GM21367 (cell line): ENCODE data around the gene ASIC2.

Source experiments
- ATAC-seq: cut with Tn5 transposase; IDR thresholded peaks from one replicate; pipeline ENCODE4 v1.9.1; 2021; ENCODE audit not compliant: unreplicated experiment

ASIC2 gene

DNA sequence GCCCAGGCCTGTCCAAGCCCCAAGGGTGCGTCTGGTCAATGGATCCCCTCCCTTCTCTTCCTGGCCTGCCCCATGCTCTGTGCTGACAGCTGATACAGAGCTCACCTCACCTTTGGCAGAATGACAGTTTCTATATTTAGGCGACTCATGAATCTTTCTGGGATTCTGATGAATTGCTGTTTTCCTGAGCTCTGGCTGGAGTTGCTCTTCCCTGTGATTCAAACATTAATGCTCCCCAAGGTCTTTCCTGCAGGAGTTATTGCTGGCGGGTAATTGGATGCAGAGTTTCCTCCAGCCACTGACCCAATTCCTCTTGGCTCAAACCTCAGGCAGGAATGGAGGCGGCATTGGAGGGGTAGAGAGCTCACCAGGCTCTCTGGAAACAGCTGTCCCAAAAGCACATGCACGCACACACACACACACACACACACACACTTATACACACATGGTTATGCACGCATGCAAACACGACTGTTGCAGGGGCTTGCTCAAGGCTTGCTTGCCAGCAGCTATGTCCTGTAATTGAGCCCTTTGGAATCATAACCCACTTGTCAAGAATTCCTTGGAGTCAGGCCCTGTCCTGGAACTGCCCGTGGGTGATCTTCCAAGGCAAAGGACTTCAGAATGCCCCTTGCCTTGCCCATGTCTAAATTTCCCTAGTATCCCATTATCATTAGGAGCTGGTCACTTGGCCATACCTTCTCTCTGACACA lies 128.8 kb downstream of the ASIC2 start:
- no peak for ATAC-seq

DNA sequence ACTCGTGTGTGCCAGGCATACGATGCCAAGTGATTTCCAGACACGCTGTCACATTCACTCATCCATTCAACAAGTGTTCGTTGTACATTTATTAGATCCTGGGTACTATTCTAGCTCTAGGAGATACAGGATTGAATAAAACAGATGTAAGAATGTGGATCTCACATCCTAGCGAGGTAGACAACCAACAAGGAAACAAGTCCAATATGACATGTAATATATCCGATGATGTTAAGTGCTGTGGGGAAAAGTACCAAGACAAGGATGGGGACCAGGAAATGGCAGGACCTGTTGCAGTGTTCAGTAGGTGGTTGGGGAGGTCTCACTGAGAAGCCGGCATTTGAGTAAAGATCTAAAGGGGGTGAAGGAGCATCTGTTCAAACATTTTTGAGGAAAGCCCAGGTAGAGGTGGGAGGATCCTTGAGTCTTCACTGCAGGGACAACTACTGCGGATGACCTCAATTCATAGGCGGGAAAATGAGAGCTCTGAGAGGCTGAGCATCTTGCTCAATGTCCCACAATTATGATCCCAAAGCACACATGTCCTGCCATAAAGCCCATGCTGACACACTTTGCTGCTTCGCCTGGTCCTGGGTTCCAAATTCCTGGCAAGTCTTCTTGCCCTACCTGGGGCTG lies 129.4 kb downstream of the ASIC2 start:
- no peak for ATAC-seq

DNA sequence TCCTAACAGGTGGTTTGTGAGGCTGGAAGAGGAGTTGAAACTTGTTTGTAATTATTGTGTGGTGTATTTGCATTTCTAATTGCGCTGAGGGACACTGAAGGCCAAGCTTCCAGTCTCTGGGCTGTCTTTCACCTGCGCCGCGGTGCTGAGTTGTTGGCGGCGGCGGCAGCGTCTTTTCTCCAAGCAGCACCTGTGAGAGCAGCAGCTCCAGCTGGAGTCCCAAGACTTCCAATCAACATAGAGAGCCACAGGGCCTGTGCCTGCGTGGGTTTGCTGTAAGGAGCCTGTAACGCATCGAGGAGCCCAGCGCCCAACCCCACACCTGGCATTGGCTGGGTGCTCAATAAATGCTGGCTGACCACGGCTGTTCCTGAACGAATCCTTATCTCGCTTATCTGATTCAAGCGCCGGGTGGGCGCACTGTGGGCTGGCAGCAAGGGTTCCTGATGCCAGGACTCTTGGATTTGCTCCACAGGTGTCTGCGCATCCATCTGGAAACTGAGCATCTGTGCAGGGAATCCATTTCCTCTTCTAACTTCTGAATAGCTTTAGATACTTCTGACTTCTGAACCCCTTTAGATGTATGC lies 138.1 kb downstream of the ASIC2 start:
- ATAC-seq, result no peak

DNA sequence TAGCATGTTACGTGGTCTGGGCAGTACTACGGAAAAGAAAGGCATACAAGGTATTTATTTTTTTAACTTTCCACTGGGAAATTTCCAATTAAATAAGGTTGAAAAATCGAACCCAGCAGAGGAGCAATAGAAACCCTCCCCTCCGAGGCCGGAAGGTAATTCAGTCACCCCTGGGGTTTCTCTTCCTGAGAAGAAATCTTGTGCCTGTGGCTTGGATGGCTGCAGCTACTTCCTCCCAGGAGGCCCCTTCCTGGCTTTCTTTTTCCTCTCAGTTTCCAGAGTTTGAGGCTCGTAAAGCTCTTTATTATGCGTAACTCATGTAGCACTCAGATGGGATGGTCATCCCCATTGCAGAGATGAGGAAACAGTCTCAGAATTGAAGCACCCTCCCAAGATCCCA lies 140.3 kb downstream of the ASIC2 start:
- no peak for ATAC-seq

DNA sequence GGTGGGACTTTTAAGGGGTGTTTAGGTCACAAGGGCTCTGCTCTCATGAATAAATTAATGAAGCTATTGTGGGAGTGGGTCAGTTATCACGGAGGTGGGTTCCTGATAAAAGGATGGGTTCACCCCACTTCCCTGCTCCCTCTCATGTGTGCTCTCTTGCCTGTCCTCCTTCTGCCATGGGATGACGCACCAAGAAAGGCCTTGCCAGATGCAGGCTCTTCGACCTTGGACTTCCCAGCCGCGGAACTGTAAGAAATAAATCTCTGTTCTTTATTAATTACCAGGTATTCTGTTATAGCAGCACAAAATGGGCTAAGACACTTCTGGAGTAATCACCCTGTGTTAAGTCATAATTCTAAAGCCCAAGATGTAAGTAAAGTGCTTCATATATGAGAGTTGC lies 141.5 kb downstream of the ASIC2 start:
- ATAC-seq, result no peak

DNA sequence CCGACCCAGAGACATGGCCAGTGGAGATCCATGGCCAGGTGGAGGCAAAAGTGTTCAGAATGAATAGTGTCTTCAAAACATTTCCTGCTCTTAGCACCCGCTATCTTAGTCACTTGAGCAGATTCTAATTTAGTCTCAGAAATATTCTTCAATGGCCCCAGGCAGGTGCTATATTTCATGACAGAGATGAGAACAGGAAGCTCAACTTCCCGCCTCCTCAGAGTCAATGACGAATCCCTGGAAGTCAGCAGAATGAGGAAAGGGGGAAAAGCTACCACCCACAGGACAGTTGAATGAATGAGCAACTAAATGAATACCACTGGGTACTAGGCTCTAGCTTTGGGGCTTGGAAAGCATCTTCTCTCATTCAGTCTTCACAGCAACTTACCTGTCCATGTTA lies 147.2 kb downstream of the ASIC2 start:
- no peak for ATAC-seq

DNA sequence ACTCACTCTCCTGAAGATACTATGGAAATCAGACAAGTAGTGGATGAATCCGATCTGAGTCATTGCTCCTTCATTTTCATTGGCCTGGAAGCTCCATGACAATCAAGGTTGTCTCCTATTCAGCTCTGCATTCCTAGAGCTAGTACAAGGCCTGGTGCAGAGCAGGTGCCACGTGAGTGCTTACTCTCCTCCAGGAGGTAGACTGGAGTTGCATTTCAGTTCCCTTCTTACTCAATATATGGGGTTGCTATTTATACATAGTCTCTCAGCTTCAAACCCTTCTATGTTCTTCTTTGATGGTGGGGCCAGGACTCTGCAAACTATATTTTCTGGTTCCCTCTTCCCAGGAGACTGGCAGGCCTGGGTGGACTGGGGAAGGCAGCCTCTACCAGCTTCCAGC lies 148.3 kb downstream of the ASIC2 start:
- no peak for ATAC-seq

DNA sequence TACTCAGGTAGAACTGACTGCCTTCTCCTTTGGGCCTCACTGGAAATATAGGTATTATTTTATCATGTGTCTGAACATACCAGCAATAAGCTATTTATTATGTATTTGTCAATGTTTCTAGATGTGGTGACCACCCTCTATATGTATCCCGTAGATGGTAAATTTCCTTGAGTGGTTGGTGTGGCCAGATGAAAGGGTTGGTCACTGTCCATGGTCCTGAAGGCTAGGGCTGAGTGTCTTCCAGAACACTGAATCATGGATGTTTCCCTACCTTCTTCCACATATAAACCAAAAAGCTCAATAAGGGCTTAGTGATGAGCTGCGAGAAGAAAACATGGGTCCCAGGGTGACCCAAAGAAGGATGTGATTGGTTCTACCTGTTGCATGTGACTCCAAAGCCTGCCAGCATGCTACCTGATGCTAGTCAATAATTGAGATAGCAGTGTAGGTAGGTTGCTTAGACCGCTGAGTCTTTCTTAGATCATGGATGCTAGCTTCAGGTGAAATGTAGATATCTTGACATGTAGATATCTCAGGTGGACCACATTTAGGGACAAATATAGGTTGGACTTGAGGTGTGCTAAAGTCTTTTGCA lies 150.3 kb downstream of the ASIC2 start:
- no peak for ATAC-seq

DNA sequence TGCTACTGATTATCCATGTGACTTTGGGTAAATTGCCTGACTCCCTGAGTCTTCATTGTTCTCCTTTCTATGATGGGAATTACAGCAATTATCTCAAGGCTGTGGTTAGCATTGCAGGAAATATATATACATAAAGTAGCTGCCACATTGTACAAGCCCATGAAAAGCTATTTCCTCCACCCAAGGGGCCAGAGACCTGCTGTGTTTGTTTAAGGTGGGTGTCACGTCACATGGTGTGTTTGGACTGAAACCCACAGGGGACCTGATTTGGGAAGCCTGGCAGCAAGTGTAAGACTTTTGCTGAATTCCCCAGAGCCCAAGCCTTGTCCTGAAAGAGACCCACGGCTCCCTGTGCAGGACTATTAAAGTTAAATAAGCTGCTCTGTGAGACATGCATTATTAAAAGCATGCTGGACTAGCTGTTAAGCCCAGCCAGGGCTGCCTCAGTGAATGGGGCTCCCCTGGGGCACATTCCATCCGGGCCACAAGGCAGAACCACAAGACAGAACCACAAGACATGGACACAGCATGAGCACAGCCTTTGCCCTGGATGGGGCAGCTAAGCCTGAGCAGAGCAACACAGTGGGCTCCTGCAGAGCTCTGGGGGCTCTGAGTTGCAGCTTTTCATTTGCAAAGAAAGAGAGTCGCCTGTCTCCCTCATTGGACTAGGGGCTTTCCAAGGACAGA lies 152.5 kb downstream of the ASIC2 start:
- ATAC-seq, result no peak

DNA sequence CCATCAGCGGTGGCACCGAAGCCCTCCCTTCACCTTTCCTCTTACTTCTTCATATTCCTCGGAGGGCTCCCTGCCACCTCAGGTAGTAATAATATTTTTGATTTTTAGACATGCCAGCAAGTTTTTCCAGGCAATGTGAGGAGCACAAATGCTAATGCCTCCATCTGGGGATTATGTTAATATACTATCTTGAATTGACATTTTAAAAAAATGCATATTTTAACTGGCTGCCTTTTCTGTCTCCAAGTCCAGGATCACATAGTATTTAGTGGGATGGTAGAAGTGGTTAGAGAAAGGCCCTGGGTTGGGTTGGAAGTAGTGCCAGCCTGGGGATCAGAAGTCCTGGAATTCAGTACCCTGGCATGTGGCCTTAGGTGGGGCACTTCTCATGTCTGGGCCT lies 154.5 kb downstream of the ASIC2 start:
- ATAC-seq, result no peak

DNA sequence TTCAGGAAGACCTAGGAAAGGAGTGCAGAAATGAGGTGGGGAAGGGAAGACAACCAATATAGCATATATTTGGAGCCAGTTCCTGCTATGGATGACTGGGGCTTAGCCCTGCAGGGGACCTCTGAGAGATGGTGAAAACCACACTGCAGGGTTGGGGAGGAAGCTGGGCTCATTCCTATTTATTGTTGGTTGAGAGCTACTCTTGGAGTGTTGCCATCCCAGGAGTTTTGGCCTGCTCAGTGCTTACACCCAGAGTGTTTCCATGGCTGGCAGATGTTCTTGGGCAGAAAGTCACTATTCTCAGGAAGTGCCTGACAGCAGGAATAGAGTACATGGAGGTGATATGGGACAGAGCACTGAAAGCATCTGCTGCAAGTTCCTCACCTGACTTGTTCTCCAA lies 155.7 kb downstream of the ASIC2 start:
- no peak for ATAC-seq

DNA sequence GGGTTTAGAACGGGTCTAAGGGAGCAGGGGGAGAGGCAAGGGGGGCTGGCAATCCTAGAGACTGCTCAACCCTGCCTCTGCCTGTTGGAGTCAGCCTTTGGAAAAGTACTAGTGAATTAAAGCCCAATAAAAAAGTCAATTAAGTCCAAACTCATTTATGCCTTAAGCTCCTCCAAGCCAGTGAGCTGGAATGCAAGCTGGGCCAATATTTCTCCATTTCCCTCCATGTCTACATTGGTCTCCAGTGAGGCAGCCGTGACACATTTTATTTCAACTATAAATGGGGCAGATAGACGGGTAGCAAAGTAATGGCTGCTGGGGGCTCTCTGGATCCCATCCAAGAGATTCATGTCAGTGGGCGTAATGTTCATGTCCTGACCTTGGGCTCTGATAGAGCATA lies 157.4 kb downstream of the ASIC2 start:
- ATAC-seq, result no peak

DNA sequence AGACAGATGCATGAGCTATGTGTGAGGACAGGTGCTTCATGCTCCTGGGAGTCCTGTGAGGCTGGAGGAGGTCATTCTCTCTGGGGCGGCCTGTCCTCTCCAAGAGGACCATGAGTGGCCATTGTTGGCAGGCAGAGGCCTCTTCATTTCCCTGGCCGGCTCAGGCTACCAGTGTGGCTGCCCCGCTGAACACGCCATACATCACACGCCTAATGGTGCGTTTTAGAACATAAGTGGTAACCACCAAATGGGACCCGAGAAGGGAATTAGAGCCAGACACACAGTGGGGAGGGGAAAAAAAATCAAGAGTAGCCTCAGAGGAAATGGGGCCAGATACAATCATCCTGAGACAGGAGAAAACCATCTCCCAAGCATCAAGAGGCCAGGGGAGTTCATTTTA lies 161.5 kb downstream of the ASIC2 start:
- no peak for ATAC-seq

DNA sequence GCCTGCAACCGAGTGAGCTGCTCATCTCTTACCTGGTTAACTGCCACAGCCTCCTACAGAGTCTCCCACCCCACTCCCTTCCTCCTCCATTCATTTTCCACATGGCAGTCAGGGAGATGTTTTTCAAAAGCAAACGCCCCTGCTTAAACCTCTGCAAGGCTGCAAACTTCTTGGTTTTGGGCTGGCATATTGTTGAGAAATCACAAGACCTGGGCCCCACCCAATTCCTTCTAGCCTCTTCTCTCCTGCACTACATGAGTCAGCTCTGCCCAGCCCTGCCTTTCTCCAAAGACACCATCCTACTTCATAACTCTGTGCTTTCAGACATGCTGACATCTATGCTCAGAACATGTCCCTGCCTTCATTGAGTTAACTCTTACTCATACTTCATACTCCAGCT lies 165.4 kb downstream of the ASIC2 start:
- no peak for ATAC-seq

DNA sequence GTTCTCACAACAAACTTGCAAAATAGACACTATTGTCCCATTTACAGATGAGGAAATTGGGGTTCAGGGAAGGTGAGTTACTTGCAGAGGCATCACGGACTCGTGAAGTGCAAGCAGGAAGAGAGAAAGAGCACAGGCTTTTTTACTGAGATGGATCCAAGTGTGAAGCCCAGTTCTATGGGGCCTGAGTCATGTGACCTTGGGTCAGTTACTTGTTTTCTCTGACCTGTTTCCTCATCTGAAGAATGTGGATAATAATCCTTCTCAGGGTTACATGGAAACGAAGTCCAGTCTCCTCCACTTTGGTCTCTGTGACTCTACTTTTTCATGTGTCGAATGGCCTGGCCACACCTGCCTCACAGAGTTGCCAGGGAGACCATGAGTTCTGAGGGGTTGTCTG lies 167.0 kb downstream of the ASIC2 start:
- no peak for ATAC-seq

DNA sequence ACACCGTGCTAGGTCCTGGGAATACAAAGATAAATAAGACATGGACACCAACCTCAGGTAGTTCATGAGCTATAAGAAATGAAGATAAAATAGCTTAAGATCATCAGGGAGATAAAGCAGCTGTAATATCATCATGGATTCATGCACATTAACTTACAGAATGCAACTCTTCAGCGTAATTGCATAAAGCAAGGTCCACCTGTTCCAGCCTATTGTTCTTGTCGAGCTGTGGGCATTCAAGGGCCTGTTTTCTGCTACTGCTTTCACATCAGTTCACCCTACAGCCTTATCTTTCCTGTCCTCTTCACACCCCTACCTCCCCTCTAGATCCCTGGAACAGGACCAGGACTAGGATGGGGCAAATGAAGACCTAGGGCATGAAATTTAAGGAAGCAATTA lies 167.5 kb downstream of the ASIC2 start:
- no peak for ATAC-seq

DNA sequence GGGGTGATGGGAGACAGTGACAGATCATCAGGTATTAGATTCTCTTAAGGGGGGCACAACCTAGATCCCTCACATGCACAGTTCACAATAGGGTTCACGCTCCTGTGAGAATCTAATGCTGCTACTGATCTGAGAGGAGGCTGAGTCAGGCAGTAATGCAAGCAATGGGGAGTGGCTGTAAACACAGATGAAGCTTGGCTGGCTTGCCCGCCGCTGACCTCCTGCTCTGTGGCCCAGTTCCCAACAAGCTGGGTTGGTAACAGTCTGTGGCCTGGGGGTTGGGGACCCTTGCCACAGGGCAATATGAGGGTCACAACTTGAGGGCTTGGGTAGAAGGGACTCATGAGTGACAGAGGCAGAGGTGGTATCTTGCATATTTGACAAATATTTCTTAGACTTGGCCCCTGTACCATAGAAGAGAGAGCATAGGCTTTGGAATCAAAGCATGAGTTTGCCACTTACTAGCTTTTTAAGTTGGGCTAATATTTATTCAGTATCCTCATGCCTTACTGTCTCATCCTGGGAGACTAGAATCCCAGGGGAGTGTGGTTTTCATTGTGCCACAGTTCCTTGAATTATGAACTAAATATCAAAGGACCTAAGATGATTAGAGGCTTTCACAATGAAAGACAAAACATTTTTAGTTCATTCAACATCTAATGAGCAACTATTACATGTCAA lies 168.1 kb downstream of the ASIC2 start:
- ATAC-seq, result no peak

DNA sequence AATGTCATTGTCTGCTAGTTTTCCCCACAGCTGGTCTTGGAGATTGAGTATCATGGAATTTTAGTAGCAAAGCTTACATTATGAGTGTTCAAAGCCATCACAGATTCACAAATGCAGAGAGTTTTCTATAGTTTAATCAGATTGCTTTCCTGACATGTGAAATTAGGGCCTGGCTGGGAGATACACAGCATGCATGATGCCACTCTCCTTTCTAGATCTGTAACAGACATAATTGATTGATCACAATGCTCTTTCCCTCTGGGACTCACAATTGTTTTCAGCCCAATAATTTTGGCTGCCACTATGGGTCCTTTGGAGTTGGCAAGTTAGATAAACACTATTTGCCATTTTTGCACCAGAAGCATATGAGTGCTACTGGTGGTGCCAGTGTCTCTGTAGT lies 168.9 kb downstream of the ASIC2 start:
- ATAC-seq, result no peak

DNA sequence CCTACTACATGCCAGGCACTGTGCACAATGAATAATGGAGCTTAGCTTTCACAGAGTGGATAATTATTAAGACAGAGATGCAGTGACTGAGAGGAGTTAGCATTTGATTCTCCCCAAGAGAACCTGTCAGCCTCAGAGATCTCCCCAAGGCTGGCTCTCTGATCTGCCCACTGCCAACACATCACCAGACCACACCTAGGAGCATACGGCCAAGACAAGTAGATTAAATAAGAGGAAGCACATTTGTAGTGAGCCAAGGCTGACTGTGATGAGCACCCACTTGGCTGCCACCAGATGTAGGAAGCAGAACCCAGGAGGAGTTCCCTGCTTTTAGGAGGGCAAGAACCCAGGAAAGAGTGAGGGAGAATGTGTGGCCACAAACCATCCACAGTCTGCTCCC lies 171.3 kb downstream of the ASIC2 start:
- ATAC-seq, result no peak

DNA sequence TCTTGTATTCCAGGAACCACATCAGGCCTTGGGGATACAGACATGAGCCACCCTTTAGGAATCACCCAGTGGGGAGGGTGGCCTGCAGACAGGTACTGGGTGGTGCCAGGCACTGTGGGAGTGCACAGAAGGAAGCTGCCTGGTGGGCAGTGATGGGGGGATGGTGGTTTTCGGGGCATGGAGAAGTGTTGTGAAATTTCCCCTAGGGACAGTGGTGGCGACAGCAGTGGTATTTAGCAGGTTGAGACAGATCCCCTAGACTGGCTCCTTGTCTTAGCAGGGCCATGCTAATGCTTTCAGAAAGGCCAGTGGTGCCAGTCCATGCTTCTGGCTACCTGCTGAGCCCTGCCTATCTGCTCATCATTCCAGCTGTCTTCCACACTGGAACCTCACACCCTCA lies 171.8 kb downstream of the ASIC2 start:
- ATAC-seq, result no peak

DNA sequence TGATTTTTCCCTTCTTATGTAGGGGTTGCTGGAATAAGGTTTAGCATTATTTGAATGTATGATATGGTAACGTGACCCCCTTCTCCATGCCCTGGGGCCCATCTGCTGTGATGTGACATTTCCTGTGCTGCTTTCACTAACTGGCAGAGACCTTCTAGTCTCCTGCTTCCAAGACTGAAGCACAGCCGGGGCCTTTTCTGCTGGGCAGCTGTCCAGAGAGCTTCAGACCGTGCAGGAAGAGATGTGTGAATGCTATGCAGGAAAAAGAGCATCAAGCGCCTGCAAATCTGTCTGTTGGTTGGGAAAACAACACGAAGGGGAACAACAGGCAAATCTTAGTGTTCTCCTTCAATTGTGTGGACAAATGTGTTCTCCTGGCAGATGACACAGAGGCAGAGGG lies 173.0 kb downstream of the ASIC2 start:
- no peak for ATAC-seq
